Astrocyte of the cerebellum (primary cell): ENCODE data around the gene AREL1.

Experiments
- DNase-seq: peaks from one replicate; pipeline ENCODE4 v3.0.0-alpha.2; 2011; ENCODE audit warnings: low read depth
- H3K4me3 ChIP-seq: 2 replicates; pipeline ENCODE4 v1.5.1; 2011; ENCODE audit warnings: mild to moderate bottlenecking, low read depth, low read length, moderate library complexity
- in situ Hi-C: cut with HindIII; loops from 2 replicates; pipeline ENCODE4 v1.10.0; 2017; ENCODE audit warnings: low sequenced_read_pairs
- TF ChIP-seq, protein P1 (sequence below): IDR thresholded peaks from 2 replicates; pipeline ENCODE4 v1.5.1; 2012; ENCODE audit warnings: low read length, low read depth, moderate library complexity, mild to moderate bottlenecking; ENCODE audit errors: missing control alignments

AREL1 gene

DNA sequence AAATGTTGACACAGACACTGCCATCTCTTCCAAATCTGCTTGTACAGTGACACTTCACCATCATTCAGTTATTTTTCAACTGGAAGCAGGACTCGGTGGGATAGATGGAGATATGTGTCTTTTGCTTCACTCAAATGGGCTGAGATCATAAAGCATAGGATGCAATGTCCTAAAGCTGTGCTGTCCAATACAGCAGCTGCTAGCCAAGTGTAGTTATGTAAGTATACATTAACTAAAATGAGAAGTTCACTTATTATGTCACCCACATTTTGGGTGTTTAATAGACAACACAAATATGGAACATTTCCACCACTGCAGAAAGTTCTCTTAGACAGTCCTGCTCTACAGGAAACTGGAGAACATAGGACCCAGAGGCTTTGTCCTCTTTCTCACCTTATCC is 43.6 kb downstream of the AREL1 start:
- in situ Hi-C loops, result no loop called here

DNA sequence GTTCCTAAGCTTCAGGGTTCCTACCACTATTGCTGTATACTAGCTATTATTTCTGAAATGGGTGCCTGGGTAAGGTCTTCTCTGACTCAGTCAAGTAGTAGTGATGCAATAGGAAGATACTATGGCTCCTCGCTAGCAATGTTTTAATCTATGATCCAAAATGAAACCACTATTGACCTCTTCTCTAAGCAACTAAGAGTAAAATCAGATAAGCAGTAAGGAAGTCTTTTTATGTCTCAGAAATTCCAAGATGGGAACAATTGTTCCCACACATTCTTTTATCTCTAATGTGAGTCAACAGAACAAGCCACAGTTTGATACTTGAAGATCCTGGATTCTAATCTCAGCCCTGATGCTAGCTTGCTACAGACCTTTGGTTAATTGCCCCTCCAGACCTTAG is 45.1 kb downstream of the AREL1 start:
- in situ Hi-C loops, result no loop called here
- H3K4me3 ChIP-seq, result no peak overlapping the region
- no peak for DNase-seq
- TF ChIP-seq, protein P1, sequence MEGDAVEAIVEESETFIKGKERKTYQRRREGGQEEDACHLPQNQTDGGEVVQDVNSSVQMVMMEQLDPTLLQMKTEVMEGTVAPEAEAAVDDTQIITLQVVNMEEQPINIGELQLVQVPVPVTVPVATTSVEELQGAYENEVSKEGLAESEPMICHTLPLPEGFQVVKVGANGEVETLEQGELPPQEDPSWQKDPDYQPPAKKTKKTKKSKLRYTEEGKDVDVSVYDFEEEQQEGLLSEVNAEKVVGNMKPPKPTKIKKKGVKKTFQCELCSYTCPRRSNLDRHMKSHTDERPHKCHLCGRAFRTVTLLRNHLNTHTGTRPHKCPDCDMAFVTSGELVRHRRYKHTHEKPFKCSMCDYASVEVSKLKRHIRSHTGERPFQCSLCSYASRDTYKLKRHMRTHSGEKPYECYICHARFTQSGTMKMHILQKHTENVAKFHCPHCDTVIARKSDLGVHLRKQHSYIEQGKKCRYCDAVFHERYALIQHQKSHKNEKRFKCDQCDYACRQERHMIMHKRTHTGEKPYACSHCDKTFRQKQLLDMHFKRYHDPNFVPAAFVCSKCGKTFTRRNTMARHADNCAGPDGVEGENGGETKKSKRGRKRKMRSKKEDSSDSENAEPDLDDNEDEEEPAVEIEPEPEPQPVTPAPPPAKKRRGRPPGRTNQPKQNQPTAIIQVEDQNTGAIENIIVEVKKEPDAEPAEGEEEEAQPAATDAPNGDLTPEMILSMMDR, result no peak

More for the DNA sequence above, 43.6 kb downstream of the AREL1 start:
- TF ChIP-seq, protein P1, result no peak
- no peak for DNase-seq
- H3K4me3 ChIP-seq, result no peak overlapping the region

DNA sequence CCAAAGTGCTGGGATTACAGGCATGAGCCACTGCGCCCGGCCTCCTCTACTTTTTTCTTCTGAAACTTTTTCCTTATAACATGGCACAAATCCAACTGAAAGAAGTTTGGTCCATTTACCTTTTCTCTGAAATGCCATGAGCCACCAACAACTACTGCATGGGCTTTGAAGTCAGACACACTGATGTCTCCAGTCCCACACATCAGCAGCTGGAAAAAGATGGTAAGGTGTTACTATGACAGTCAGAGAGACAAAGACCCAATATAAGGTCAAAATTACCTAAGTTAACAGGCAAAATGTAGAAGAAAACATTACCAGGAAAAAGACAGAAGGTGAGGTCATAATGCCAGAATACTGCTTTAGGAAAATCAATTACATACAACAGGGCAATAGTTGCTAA is 48.2 kb downstream of the AREL1 start:
- DNase-seq, result no peak
- in situ Hi-C loops, result loop anchor here (5.0 kb wide), 1 partner anchor 42 kb away; no protein-coding TSS in a partner anchor
- TF ChIP-seq, protein P1, result no peak
- H3K4me3 ChIP-seq, result no peak overlapping the region

DNA sequence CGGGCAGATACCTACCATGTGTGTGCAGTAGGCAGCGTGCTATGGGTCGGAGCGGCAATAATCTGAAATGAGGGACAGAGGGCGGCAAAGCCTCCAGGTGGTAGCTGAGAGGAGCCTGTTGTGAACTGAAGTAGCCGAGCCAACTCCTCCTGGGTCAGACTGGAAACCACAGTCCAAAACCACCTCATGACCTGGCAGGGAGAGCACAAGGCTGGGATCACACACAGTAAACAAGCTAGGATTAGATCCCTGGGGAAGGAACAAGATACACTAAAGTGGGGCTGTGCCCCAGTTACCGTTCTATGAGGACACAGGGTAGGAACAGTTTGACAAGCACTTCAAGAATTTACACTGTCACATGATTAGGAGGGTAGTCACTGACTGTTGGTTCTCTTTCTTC is 49.0 kb downstream of the AREL1 start:
- TF ChIP-seq, protein P1, result no peak
- DNase-seq, result no peak
- in situ Hi-C loops, result loop anchor here (5.0 kb wide), 1 partner anchor 42 kb away; no protein-coding TSS in a partner anchor
- no peak overlapping the region for H3K4me3 ChIP-seq

DNA sequence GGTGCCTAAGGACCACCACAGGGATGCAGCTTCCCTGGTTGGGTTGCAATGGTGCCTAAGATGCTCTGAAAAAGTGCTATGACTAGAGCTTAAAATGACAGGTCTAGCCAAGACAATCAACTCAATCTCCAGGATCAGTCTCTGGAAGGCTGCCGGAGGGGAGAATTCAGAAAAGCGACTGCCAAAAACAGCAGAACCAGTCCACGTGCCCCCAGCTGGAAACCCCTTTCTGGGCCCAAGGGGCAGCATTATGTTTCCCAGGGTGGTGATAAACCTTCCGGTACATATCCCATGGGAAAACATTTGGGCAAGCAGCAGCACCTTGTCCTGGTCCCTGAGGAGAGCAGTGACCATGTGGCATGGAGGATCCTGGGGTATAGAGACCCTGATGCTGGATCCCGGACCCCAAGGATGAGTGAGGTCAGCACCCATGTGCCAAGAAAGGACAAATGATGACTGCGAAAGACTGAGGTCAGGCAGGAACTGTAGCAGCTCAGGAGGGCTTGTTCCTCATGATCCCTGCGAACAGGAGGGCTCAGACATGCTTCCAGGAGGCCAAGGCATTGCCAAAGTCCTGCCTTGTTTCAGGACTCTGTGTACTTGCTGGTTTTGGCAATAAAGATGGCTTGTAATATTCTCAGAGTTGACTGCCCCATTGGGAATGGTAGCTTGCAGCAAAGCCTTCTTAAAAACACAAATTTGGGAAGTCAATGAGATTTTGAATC is 51.0 kb downstream of the AREL1 start:
- TF ChIP-seq, protein P1, result no peak
- in situ Hi-C loops, result loop anchor here (5.0 kb wide), 1 partner anchor 40 kb away; no protein-coding TSS in a partner anchor

DNA sequence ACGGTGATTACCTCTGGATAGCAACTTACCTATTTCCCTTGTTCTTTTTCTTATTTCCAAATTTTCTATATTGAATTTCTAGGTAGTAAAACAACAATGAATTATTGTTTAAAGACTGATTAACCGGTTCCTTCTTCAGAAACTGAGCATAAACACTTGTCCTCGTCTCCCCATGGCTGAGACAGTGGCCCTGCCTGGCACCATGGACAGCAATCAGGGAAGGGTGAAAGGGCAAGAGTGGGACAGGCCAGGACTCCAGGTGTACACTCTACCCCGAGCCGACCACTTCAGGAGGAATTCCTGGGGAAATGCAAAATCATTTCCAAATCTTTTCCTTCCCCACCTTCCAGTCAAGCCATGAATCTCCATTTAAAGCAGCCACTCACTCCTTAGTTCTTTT is 52.0 kb downstream of the AREL1 start:
- in situ Hi-C loops, result loop anchor here (5.0 kb wide), 1 partner anchor 39 kb away; no protein-coding TSS in a partner anchor
- DNase-seq, result no peak
- H3K4me3 ChIP-seq, result no peak overlapping the region
- TF ChIP-seq, protein P1, result no peak

More for the DNA sequence above, 51.0 kb downstream of the AREL1 start:
- no peak overlapping the region for H3K4me3 ChIP-seq
- no peak for DNase-seq
